Esophagus muscularis mucosa (tissue), 4 donors: ENCODE measurements around the gene WWOX. TPM values are rescaled to one million over a fixed set of nuclear protein-coding genes. Genes with fewer than 3 reads are reported as not detected.

Experiments used
- DNase-seq: peaks from one replicate; pipeline ENCODE4 v3.0.0-alpha.2; 2017; ENCODE audit errors: extremely low spot score
- H3K27ac ChIP-seq, 4 donors: fragments of 200-600 bp; sonication (generic); replicated peaks in 1 of 4; 1 replicate in 3 of 4; 2 replicates in 1 of 4; pipeline ENCODE4 v1.5.1; 2016 to 2019; ENCODE audit warnings: mild to moderate bottlenecking in 1 of 4
- H3K27me3 ChIP-seq, 4 donors: fragments of 200-600 bp; sonication (generic); one replicate each; pipeline versions ENCODE4 v1.5.1 to v1.6.0; 2016 to 2019
- H3K36me3 ChIP-seq, 4 donors: fragments of 200-600 bp; sonication (generic); one replicate each; pipeline ENCODE4 v1.5.1; 2016 to 2019
- H3K4me1 ChIP-seq, 4 donors: fragments of 200-600 bp; sonication (generic); one replicate each; pipeline ENCODE4 v1.5.1; 2016 to 2019
- H3K4me3 ChIP-seq, 4 donors: fragments of 200-600 bp; sonication (generic); 1 replicate in 2 of 4; 2 replicates in 2 of 4; pipeline ENCODE4 v1.5.1; 2016 to 2019; ENCODE audit warnings: mild to moderate bottlenecking in 4 of 4, moderate library complexity in 1 of 4
- H3K9me3 ChIP-seq, 4 donors: fragments of 200-600 bp; sonication (generic); 1 replicate in 3 of 4; 2 replicates in 1 of 4; pipeline ENCODE4 v1.5.1; 2016 to 2019
- CTCF ChIP-seq, 3 experiments: fragments of 200-600 bp in 2 of 3; fragments of 450-650 bp in 1 of 3; sonication (generic) in 2 of 3; IDR thresholded peaks; one replicate each; pipeline ENCODE4 v1.5.1; 2017 to 2019; ENCODE audit warnings: antibody characterized with exemption in 3 of 3, mild to moderate bottlenecking in 2 of 3, moderate library complexity in 1 of 3
- EP300 ChIP-seq: sonication (generic); formaldehyde crosslinking; IDR thresholded peaks from one replicate; pipeline ENCODE4 v1.6.1; 2017; ENCODE audit warnings: antibody characterized with exemption
- POLR2A ChIP-seq: fragments of 450-650 bp; IDR thresholded peaks from one replicate; pipeline ENCODE4 v1.6.1; 2017; ENCODE audit warnings: antibody characterized with exemption, moderate library complexity, mild to moderate bottlenecking, low read depth
- POLR2AphosphoS5 ChIP-seq, 2 donors: sonication (generic); formaldehyde crosslinking; IDR thresholded peaks; one replicate each; pipeline ENCODE4 v1.6.1; 2017; ENCODE audit warnings: antibody characterized with exemption in 2 of 2
- WGBS: methylation state at CpG from one replicate; pipeline ENCODE4 v1.1.5; 2018; 5-methylcytosine and 5-hydroxymethylcytosine counted together
- intact Hi-C: fragments of 100-400 bp; cut with DNase I; formaldehyde crosslinking; loops from one replicate; pipeline ENCODE4 v1.15.1; 2023
- total RNA-seq, 4 donors: library from RNA; depleted of rRNA; stranded (reverse); fragments of >200 nt; gene quantifications; one replicate each; pipeline versions ENCODE4 v1.1.0 to v1.2.1, GENCODE V29; 2016

The WWOX gene
- total RNA-seq, 4 donors from 2014 or later: 14.4 to 27.8 (median 15.4) TPM

- H3K36me3 ChIP-seq: no peaks in the 10 kb centered on the region
- H3K9me3 ChIP-seq: peaks cover 0 to 8% (median 2%) of the 10 kb centered on the region in 4 donors
- no peak for DNase-seq
- H3K4me1 ChIP-seq: peaks cover 0 to 6% (median 0%) of the 10 kb centered on the region in 4 donors
- intact Hi-C loops: loop anchor here (5.0 kb wide), 1 partner anchor 676 kb away; the partner anchor contains the start of gene MAF
- 93% methylated on average over 5 of the region's 5 CpGs for WGBS
- no peaks in the 10 kb centered on the region for H3K27me3 ChIP-seq
- TF ChIP-seq POLR2A (no peak), EP300 (no peak), CTCF (IDR thresholded peaks at IDR 0.05) (no peak), POLR2AphosphoS5 (IDR thresholded peaks at IDR 0.05) (no peak)
- H3K4me3 ChIP-seq: no peak overlapping the region
- H3K27ac ChIP-seq: no peak overlapping the region
Measured at GRCh38 chr16:78926723-78927210, 827.3 kb downstream of the WWOX start.

GRCh38 chr16:78927766-78928165 is 828.3 kb downstream of the WWOX start:
- Histone ChIP-seq H3K4me1 (peaks cover 0 to 6% (median 0%) of the 10 kb centered on the region in 4 donors), H3K27me3 (no peaks in the 10 kb centered on the region), H3K9me3 (no peaks in the 10 kb centered on the region), H3K4me3 (peak overlapping the region in 3 of 4 donors; percentile 1 to 41 (median 4)), H3K36me3 (no peaks in the 10 kb centered on the region), H3K27ac (no peak overlapping the region)
- DNase-seq: no peak
- 55% methylated on average over 4 of the region's 4 CpGs for WGBS
- intact Hi-C loops: loop anchor here (5.0 kb wide), 1 partner anchor 675 kb away; the partner anchor contains the start of gene MAF
- TF ChIP-seq POLR2AphosphoS5 (IDR thresholded peaks at IDR 0.05): no peak
- TF ChIP-seq CTCF (IDR thresholded peaks at IDR 0.05): no peak
- TF ChIP-seq EP300: no peak
- TF ChIP-seq POLR2A: no peak

- no peaks in the 10 kb centered on the region for H3K9me3 ChIP-seq
- no peaks in the 10 kb centered on the region for H3K27me3 ChIP-seq
- intact Hi-C loops: loop anchor here (5.0 kb wide), 1 partner anchor 672 kb away; the partner anchor contains the start of gene MAF
- H3K4me1 ChIP-seq: peaks cover 0 to 6% (median 0%) of the 10 kb centered on the region in 4 donors
- H3K36me3 ChIP-seq: no peaks in the 10 kb centered on the region
- no peak for TF ChIP-seq POLR2AphosphoS5 (IDR thresholded peaks at IDR 0.05)
- TF ChIP-seq POLR2A: no peak
- TF ChIP-seq CTCF (IDR thresholded peaks at IDR 0.05): no peak
- TF ChIP-seq EP300: no peak
- no peak overlapping the region for H3K4me3 ChIP-seq
- DNase-seq: no peak
- H3K27ac ChIP-seq: no peak overlapping the region
- WGBS: 92% methylated on average over 7 of the region's 7 CpGs
Measured at GRCh38 chr16:78929841-78930240, 830.4 kb downstream of the WWOX start.

DNA sequence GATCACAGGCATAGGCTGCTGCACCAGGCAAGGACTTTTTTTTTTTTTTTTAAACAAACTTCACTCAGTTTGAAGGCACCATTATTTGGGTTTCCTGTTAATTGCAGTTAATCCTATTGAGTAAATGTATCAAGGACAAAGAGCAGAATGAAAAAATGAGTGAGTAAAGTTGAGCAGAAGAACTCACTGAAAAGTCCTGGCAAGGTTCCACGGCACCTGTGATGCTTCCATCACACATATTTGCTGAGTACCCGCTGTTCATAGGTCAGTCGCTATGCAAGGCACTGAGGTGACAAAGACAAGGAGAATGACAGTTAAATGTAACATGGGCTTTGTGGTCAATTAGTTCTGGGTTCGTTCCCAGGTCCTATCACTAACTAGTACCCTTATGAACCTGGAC is 831.1 kb downstream of the WWOX start:
- no peaks in the 10 kb centered on the region for H3K36me3 ChIP-seq
- H3K4me3 ChIP-seq: no peak overlapping the region
- TF ChIP-seq POLR2A (no peak), CTCF (IDR thresholded peaks at IDR 0.05) (no peak), POLR2AphosphoS5 (IDR thresholded peaks at IDR 0.05) (no peak), EP300 (no peak)
- no peaks in the 10 kb centered on the region for H3K9me3 ChIP-seq
- DNase-seq: no peak
- 88% methylated on average over 4 of the region's 4 CpGs for WGBS
- intact Hi-C loops: no loop called here
- H3K4me1 ChIP-seq: peaks cover 0 to 6% (median 0%) of the 10 kb centered on the region in 4 donors
- no peaks in the 10 kb centered on the region for H3K27me3 ChIP-seq
- no peak overlapping the region for H3K27ac ChIP-seq

DNA sequence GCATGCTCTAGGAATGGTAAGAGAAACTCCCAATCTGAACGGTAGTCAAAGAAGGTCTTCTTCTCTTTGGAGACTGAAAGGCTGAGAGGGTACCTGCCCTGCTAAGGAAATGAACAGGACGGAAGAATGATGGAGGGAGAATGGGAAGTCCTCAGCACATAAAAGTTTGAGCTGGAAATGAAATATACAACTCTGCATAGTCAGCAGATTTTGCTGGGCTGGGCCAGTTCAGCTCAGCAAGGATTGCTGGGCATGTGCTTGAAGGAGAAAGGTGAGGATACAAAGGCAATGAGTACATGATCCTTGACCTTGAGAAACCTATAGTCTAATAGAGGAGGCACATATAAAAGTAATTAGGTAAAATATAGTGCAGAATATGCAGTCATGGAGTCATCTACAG is 831.8 kb downstream of the WWOX start:
- no peak for DNase-seq
- WGBS: 91% methylated on average over 2 of the region's 2 CpGs
- H3K27me3 ChIP-seq: no peaks in the 10 kb centered on the region
- H3K27ac ChIP-seq: no peak overlapping the region
- TF ChIP-seq EP300 (no peak), POLR2A (no peak), POLR2AphosphoS5 (IDR thresholded peaks at IDR 0.05) (no peak), CTCF (IDR thresholded peaks at IDR 0.05) (no peak)
- H3K36me3 ChIP-seq: no peaks in the 10 kb centered on the region
- H3K4me1 ChIP-seq: peaks cover 0 to 6% (median 0%) of the 10 kb centered on the region in 4 donors
- no peak overlapping the region for H3K4me3 ChIP-seq
- H3K9me3 ChIP-seq: no peaks in the 10 kb centered on the region
- intact Hi-C loops: no loop called here
